Effector memory CD4-positive, alpha-beta T cell (primary cell): Measurements from ENCODE around the gene GPR107.
A peak's percentile ranks its signal among the peaks of the same experiment; 100 is the strongest.

Experiments
- DNase-seq, 3 donors: peaks; one replicate each; pipeline ENCODE4 v3.0.0-alpha.2; 2020
- H3K27ac ChIP-seq: 2 replicates; pipeline ENCODE4 v1.7.0; 2013; ENCODE audit warnings: mild to moderate bottlenecking, low read length, moderate library complexity; ENCODE audit not compliant: insufficient read depth, poor library complexity, severe bottlenecking
- H3K27me3 ChIP-seq: replicated peaks from 2 replicates; pipeline ENCODE4 v1.7.0; 2013; ENCODE audit warnings: mild to moderate bottlenecking, low read length; ENCODE audit not compliant: insufficient read depth, control insufficient read depth, poor library complexity, severe bottlenecking
- H3K36me3 ChIP-seq: 2 replicates; pipeline ENCODE4 v1.7.0; 2013; ENCODE audit warnings: mild to moderate bottlenecking, low read length, moderate library complexity; ENCODE audit not compliant: control insufficient read depth, insufficient read depth
- H3K4me1 ChIP-seq: 2 replicates; pipeline ENCODE4 v1.7.0; 2013; ENCODE audit warnings: low read length, mild to moderate bottlenecking; ENCODE audit not compliant: control insufficient read depth, insufficient read depth, poor library complexity, severe bottlenecking
- H3K4me3 ChIP-seq: 2 replicates; pipeline ENCODE4 v1.7.0; 2013; ENCODE audit warnings: low read length, low read depth, mild to moderate bottlenecking; ENCODE audit not compliant: insufficient read depth, poor library complexity, severe bottlenecking
- H3K9me3 ChIP-seq: 2 replicates; pipeline ENCODE4 v1.7.0; 2013; ENCODE audit warnings: mild to moderate bottlenecking, low read length, moderate library complexity; ENCODE audit not compliant: control insufficient read depth

GPR107 gene

DNA sequence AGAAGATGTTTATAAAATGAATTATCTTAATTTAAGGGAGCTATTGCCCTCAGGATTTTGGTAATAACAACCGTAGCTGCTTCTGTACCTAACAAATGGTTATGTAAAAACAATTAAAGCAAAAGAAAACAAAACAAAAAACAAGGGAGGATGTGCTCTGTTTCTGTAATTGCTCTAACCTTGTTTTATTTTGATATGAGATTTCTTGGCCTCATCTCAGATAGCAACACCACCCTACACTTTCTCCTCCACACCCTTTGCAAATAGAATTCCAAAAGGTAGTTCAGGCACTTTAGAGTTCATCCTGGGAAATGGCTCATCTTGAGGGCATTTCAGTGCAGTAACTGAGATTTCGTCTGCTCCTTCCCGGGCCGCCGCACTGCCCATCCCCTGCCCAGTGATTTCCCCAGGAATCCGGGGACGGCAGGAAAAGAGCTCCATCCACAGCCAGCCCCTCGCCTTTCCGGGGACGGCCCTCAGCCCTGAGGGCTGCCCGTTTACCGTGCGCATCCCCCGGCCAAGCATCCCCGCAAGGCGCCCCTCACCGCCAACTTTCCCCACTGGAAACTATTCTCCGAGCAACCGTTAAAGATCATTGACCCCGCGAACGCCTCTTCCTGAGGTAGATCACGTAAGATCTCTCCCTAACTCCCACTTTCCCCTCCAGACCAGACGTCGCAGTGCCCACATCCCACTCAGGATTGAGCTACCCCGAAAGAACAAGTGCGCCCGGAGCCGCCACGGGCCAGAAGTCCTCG lies 11.9 kb upstream of the GPR107 start:
- no peaks in the 10 kb centered on the region for H3K27me3 ChIP-seq
- H3K4me1 ChIP-seq = peaks cover 45% of the 10 kb centered on the region
- peak overlapping the region; percentile 96 for H3K4me3 ChIP-seq
- no peaks in the 10 kb centered on the region for H3K36me3 ChIP-seq
- no peak for DNase-seq
- peak overlapping the region; percentile 94 for H3K27ac ChIP-seq
- no peaks in the 10 kb centered on the region for H3K9me3 ChIP-seq

- Histone ChIP-seq H3K9me3 (no peaks in the 10 kb centered on the region), H3K27ac (peak overlapping the region; percentile 94), H3K36me3 (no peaks in the 10 kb centered on the region), H3K4me3 (peak overlapping the region; percentile 96), H3K27me3 (no peaks in the 10 kb centered on the region), H3K4me1 (peaks cover 41% of the 10 kb centered on the region)
- no peak for DNase-seq
Measured at GRCh38 chr9:130042406-130042884, 11.3 kb upstream of the GPR107 start.

DNA sequence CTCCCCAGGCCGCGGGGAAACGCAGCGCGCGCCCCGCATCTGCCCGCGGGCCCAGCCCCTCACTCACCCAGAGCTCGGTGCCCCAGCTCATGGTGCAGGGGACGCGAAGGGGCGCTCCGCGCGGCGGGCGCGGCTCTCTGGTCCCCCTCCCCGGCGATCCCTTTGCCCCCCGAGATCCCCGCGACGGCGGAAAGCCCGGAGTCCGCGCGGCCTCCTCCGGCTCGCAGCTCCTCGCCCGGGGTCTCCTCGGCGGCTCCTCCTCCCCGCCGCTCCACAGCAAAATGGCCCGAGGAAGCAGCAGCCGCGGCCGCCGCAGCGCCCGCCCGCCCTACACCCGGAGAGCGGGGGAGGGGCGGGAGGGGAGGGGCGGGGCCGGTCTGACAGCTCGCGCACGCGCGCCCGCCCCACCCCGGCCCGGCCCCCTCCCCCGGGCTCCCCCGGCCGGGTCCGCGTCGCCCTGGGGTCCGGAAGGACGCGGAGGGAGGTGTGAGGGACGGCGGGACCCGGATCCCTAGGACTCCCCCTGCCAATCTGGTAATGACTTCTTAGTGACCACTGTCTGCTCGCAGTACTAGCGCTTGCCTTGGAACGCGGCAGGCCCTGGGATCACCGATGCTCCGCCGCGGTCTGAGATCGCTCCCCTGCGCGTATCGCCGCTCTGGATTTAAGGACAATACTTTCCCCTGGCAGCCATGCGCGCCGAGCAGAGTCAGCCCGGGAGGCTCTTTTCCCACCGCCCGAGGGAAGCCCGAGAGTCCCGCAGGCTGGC lies 10.6 kb upstream of the GPR107 start, which contains the start of gene FNBP1:
Gene FNBP1 (minus strand): TSS at position 305 of the 769 bp plus-strand sequence. CDS start 214 bp downstream, at position 91.
- no peaks in the 10 kb centered on the region for H3K9me3 ChIP-seq
- no peaks in the 10 kb centered on the region for H3K36me3 ChIP-seq
- H3K27ac ChIP-seq = peak within 1 kb of the TSS; percentile 94
- peaks cover 41% of the 10 kb centered on the region for H3K4me1 ChIP-seq
- H3K27me3 ChIP-seq = no peaks in the 10 kb centered on the region
- peak within 1 kb of the TSS; percentile 96 for H3K4me3 ChIP-seq
- peak; percentile 68 to 72 (median 71) for DNase-seq

DNA sequence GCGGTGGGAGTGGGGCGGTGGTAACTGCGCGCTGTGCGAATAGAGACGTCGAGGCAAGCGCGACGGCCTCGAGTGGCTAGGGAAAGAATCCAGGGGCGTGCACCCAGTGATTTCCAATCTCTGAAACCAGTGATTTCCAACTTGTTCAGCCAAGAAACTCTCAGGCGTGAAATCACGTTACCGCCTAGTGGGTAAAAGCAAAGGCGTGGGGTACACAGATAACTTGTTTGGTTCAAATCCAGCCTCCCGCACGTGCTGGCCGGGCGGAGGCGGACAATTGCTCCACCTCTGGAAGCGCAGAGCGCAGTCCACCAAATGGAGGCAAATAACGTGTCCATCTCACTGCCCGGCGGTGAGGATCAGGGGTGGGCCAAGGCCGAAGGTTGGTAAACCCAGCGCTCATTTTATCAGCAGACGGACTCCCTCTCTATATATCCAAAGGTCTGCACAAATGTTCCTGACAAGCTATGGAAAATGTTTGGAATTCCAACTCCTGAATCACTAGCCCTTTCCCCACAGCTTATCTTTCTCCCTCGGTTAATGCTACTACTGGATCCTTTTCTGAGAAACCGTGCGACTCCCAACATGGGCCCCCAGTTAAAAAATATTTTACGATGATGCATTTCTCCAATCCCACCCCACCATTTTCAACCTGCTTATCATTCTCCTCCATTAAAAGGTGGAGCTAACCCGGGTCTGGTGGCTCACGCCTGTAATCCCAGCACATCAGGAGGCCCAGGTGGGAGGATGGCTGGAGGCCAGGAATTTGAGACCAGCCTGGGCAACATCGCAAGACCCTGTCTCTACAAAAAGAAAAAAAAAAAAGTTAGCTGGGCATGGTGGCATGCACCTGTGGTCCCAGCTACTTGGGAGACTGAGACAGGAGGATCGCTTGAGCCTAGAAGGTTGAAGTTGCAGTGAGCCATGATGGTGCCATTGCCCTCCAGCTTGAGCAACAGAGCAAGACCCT lies 9.8 kb upstream of the GPR107 start:
- H3K4me3 ChIP-seq = peak overlapping the region; percentile 96
- no peak for DNase-seq
- H3K27ac ChIP-seq = peak overlapping the region; percentile 94
- H3K27me3 ChIP-seq = no peaks in the 10 kb centered on the region
- H3K4me1 ChIP-seq = peaks cover 34% of the 10 kb centered on the region
- H3K36me3 ChIP-seq = no peaks in the 10 kb centered on the region
- H3K9me3 ChIP-seq = no peaks in the 10 kb centered on the region

GRCh38 chr9:130045725-130046450 lies 7.8 kb upstream of the GPR107 start:
- peak overlapping the region; percentile 16 for H3K4me3 ChIP-seq
- no peak for DNase-seq
- H3K9me3 ChIP-seq = no peaks in the 10 kb centered on the region
- no peaks in the 10 kb centered on the region for H3K27me3 ChIP-seq
- H3K4me1 ChIP-seq = peaks cover 24% of the 10 kb centered on the region
- no peaks in the 10 kb centered on the region for H3K36me3 ChIP-seq
- H3K27ac ChIP-seq = peak overlapping the region; percentile 28

GRCh38 chr9:130049431-130050210 lies 4.1 kb upstream of the GPR107 start:
- H3K36me3 ChIP-seq = no peaks in the 10 kb centered on the region
- H3K27ac ChIP-seq = no peak overlapping the region
- no peak for DNase-seq
- H3K9me3 ChIP-seq = no peaks in the 10 kb centered on the region
- no peak overlapping the region for H3K4me3 ChIP-seq
- peaks cover 15% of the 10 kb centered on the region for H3K4me1 ChIP-seq
- H3K27me3 ChIP-seq = no peaks in the 10 kb centered on the region

- H3K27me3 ChIP-seq = no peaks in the 10 kb centered on the region
- DNase-seq = no peak
- no peaks in the 10 kb centered on the region for H3K9me3 ChIP-seq
- H3K4me3 ChIP-seq = no peak overlapping the region
- H3K27ac ChIP-seq = no peak overlapping the region
- H3K4me1 ChIP-seq = peaks cover 11% of the 10 kb centered on the region
- no peaks in the 10 kb centered on the region for H3K36me3 ChIP-seq
Measured at GRCh38 chr9:130050462-130050861, 3.2 kb upstream of the GPR107 start.

- Histone ChIP-seq H3K27ac (no peak overlapping the region), H3K4me3 (no peak overlapping the region), H3K36me3 (no peaks in the 10 kb centered on the region), H3K4me1 (peaks cover 7% of the 10 kb centered on the region), H3K9me3 (no peaks in the 10 kb centered on the region), H3K27me3 (no peaks in the 10 kb centered on the region)
- no peak for DNase-seq
Measured at GRCh38 chr9:130051855-130052254, 1.9 kb upstream of the GPR107 start.
